IMR-90 (cell line): ENCODE measurements around the gene CHN2. TPM values are rescaled to one million over a fixed set of nuclear protein-coding genes. Genes with fewer than 3 reads are reported as not detected.

Experiments used
- ATAC-seq: fragments of 200-7000 bp; cut with Tn5 transposase; 2 replicates; pipeline ENCODE4 v1.9.1; 2020; ENCODE audit warnings: low read depth, mild to moderate bottlenecking, moderate library complexity
- BruUV-seq: library from RNA; stranded (reverse); fragments of 400-500 nt; replicated peaks from 2 replicates; lab custom pipeline; 2021; lab: Mats Ljungman, UMichigan
- CTCF ChIA-PET: fragments of 300-600 bp; formaldehyde crosslinking; extraction: SDS; loops from one replicate; lab custom pipeline; 2021; ENCODE audit warnings: antibody characterized with exemption; lab: Yijun Ruan, JAX
- POLR2A ChIA-PET: fragments of 300-600 bp; sonication (Branson Sonifier 250); formaldehyde crosslinking; loops from one replicate; lab custom pipeline; 2022; ENCODE audit warnings: antibody characterized with exemption; ENCODE audit not compliant: unreplicated experiment; lab: Charles Lee
- DNase-seq: peaks from one replicate; pipeline ENCODE4 v3.0.0; 2013
- H2AFZ ChIP-seq: replicated peaks from 2 replicates; pipeline ENCODE3; 2013; ENCODE audit warnings: low read length, mild to moderate bottlenecking; ENCODE audit not compliant: poor library complexity
- H2AK5ac ChIP-seq: 2 replicates; pipeline ENCODE4 v1.6.1; 2013; ENCODE audit warnings: low read depth, low read length, inconsistent platforms
- H2AK9ac ChIP-seq: replicated peaks from 2 replicates; pipeline ENCODE3; 2013; ENCODE audit warnings: mild to moderate bottlenecking, low read depth, low read length, moderate library complexity; ENCODE audit not compliant: poor library complexity
- H2BK120ac ChIP-seq: 2 replicates; pipeline ENCODE4 v1.6.1; 2013; ENCODE audit warnings: low read depth, low read length, inconsistent platforms
- H2BK15ac ChIP-seq: 3 replicates; pipeline ENCODE4 v1.6.1; 2013; ENCODE audit warnings: low read depth, low read length, inconsistent platforms
- H2BK20ac ChIP-seq: 2 replicates; pipeline ENCODE4 v1.6.1; 2013; ENCODE audit warnings: low read depth, mild to moderate bottlenecking, inconsistent platforms, low read length, moderate library complexity
- H2BK5ac ChIP-seq: 2 replicates; pipeline ENCODE4 v1.6.1; 2013; ENCODE audit warnings: mild to moderate bottlenecking, low read depth, low read length, inconsistent platforms; ENCODE audit not compliant: poor library complexity, severe bottlenecking
- H3K14ac ChIP-seq: replicated peaks from 2 replicates; pipeline ENCODE4 v1.6.1; 2013; ENCODE audit warnings: low read depth, low read length, inconsistent platforms
- H3K18ac ChIP-seq: 2 replicates; pipeline ENCODE4 v1.6.1; 2013; ENCODE audit warnings: low read depth, low read length, control low read depth
- H3K23ac ChIP-seq: 2 replicates; pipeline ENCODE4 v1.6.1; 2013; ENCODE audit warnings: low read depth, low read length, inconsistent platforms
- H3K27ac ChIP-seq: 2 replicates; pipeline ENCODE4 v1.5.1; 2013; ENCODE audit warnings: mild to moderate bottlenecking, control low read depth, low read length; ENCODE audit not compliant: insufficient read depth
- H3K27me3 ChIP-seq: 2 replicates; pipeline ENCODE4 v1.6.1; 2013; ENCODE audit warnings: low read length; ENCODE audit not compliant: control insufficient read depth, insufficient read depth
- H3K36me3 ChIP-seq: 2 replicates; pipeline ENCODE4 v1.6.1; 2013; ENCODE audit warnings: low read length, mixed read lengths; ENCODE audit not compliant: control insufficient read depth, insufficient read depth
- H3K4ac ChIP-seq: 2 replicates; pipeline ENCODE4 v1.6.1; 2013; ENCODE audit warnings: low read depth, low read length, inconsistent platforms
- H3K4me1 ChIP-seq: 2 replicates; pipeline ENCODE4 v1.6.1; 2013; ENCODE audit warnings: low read length, mixed read lengths; ENCODE audit not compliant: control insufficient read depth, insufficient read depth
- H3K4me2 ChIP-seq: 2 replicates; pipeline ENCODE4 v1.6.1; 2013; ENCODE audit warnings: low read depth, mild to moderate bottlenecking, control low read depth, low read length, moderate library complexity
- H3K4me3 ChIP-seq: 2 replicates; pipeline ENCODE4 v1.5.1; 2013; ENCODE audit warnings: low read depth, mild to moderate bottlenecking, control low read depth, low read length, moderate library complexity; ENCODE audit not compliant: insufficient read depth
- H3K56ac ChIP-seq: 2 replicates; pipeline ENCODE4 v1.6.1; 2013; ENCODE audit warnings: low read length, inconsistent platforms; ENCODE audit not compliant: insufficient read depth; ENCODE audit errors: extremely low read depth
- H3K79me1 ChIP-seq, 2 experiments: 2 replicates each; pipeline ENCODE4 v1.6.1; 2013; ENCODE audit warnings: low read length in 2 of 2, inconsistent platforms in 1 of 2, low read depth in 1 of 2
- H3K9ac ChIP-seq: 2 replicates; pipeline ENCODE4 v1.6.1; 2013; ENCODE audit warnings: low read depth, low read length, control low read depth
- H3K9me1 ChIP-seq: 2 replicates; pipeline ENCODE4 v1.6.1; 2013; ENCODE audit warnings: low read length, inconsistent platforms; ENCODE audit not compliant: insufficient read depth
- H3K9me3 ChIP-seq: 2 replicates; pipeline ENCODE4 v1.6.1; 2013; ENCODE audit warnings: low read length; ENCODE audit not compliant: control insufficient read depth, insufficient read depth
- H4K20me1 ChIP-seq: 2 replicates; pipeline ENCODE4 v1.6.1; 2013; ENCODE audit warnings: low read length, inconsistent platforms; ENCODE audit not compliant: insufficient read depth
- H4K5ac ChIP-seq: 2 replicates; pipeline ENCODE4 v1.6.1; 2013; ENCODE audit warnings: mild to moderate bottlenecking, low read depth, low read length, control low read depth
- H4K8ac ChIP-seq, 2 experiments: 2 replicates each; pipeline ENCODE4 v1.6.1; 2013; ENCODE audit warnings: low read depth in 2 of 2, low read length in 2 of 2, control low read depth in 1 of 2, inconsistent platforms in 1 of 2
- H4K91ac ChIP-seq: 2 replicates; pipeline ENCODE4 v1.6.1; 2013; ENCODE audit warnings: low read depth, low read length, inconsistent platforms; ENCODE audit not compliant: insufficient read depth
- BHLHE40 ChIP-seq: fragments of 150-350 bp; IDR thresholded peaks from 2 replicates; pipeline ENCODE4 v1.6.1; 2016; ENCODE audit warnings: mild to moderate bottlenecking, low read depth, low read length
- CTCF ChIP-seq: conservative IDR thresholded peaks from 2 replicates; pipeline ENCODE4 v1.5.1; 2012; ENCODE audit warnings: mild to moderate bottlenecking, low read depth, low read length, improper control_type of control experiment
- MAFK ChIP-seq: IDR thresholded peaks from 2 replicates; pipeline ENCODE4 v1.6.1; 2012; ENCODE audit warnings: low read depth, low read length, improper control_type of control experiment
- MXI1 ChIP-seq: IDR thresholded peaks from 2 replicates; pipeline ENCODE4 v1.6.1; 2012; ENCODE audit warnings: low read depth, mild to moderate bottlenecking, low read length, moderate library complexity, borderline replicate concordance
- NFE2L2 ChIP-seq: fragments of 150-350 bp; IDR thresholded peaks from 2 replicates; pipeline ENCODE4 v1.6.1; 2016; ENCODE audit warnings: low read depth, mild to moderate bottlenecking, low read length
- POLR2A ChIP-seq: IDR thresholded peaks from 2 replicates; pipeline ENCODE4 v1.6.1; 2012; ENCODE audit warnings: mild to moderate bottlenecking, low read depth, low read length
- RCOR1 ChIP-seq: IDR thresholded peaks from 2 replicates; pipeline ENCODE4 v1.6.1; 2012; ENCODE audit warnings: mild to moderate bottlenecking, low read length, improper control_type of control experiment; ENCODE audit not compliant: insufficient replicate concordance
- RFX5 ChIP-seq: IDR thresholded peaks from 2 replicates; pipeline ENCODE4 v1.8.0; 2012; ENCODE audit warnings: low read depth, mild to moderate bottlenecking, low read length, moderate library complexity
- SMC3 ChIP-seq: fragments of 150-350 bp; IDR thresholded peaks from 2 replicates; pipeline ENCODE4 v1.6.1; 2016; ENCODE audit warnings: low read depth, mild to moderate bottlenecking, antibody characterized with exemption, low read length, moderate library complexity
- WGBS, 2 experiments: methylation state at CpG; one replicate each; pipeline versions ENCODE4 v1.1.5 to v1.1.7; 2013; ENCODE audit warnings: missing lambda C conversion rate in 2 of 2; ENCODE audit not compliant: insufficient read length in 1 of 2; ENCODE audit errors: extremely low coverage in 2 of 2; 5-methylcytosine and 5-hydroxymethylcytosine counted together
- dilution Hi-C: fragments of 300-500 bp; cut with HindIII; formaldehyde crosslinking; loops from one replicate; pipeline ENCODE4 v1.14.3; 2018; ENCODE audit warnings: low sequenced_read_pairs; ENCODE audit not compliant: unreplicated experiment
- in situ Hi-C: fragments of 300-500 bp; cut with MboI; formaldehyde crosslinking; loops from 3 replicates; pipeline ENCODE4 v1.14.3; 2019; ENCODE audit warnings: low sequenced_read_pairs, inconsistent platforms, mixed read lengths
- intact Hi-C: fragments of 100-400 bp; cut with micrococcal nuclease; formaldehyde crosslinking; loops from 2 replicates; pipeline ENCODE4 v1.10.0; 2022
- polyA plus RNA-seq, 3 experiments: library from polyadenylated mRNA; depleted of rRNA; stranded (reverse); fragments of >200 nt; gene quantifications; 2 replicates each; pipeline ENCODE4 v1.2.3, GENCODE V29; 2012; ENCODE audit warnings: low replicate concordance in 1 of 3
- total RNA-seq: library from RNA; depleted of rRNA; stranded (reverse); fragments of >200 nt; gene quantifications from 2 replicates; pipeline ENCODE4 v1.2.3, GENCODE V29; 2012
- TF ChIP-seq, protein P1 (sequence below): fragments of 150-350 bp; IDR thresholded peaks from 2 replicates; pipeline ENCODE4 v1.6.1; 2017; ENCODE audit warnings: mild to moderate bottlenecking, antibody characterized with exemption, low read length, low read depth
- TF ChIP-seq, protein P2 (sequence below): fragments of 150-350 bp; IDR thresholded peaks from 2 replicates; pipeline ENCODE4 v1.6.1; 2016; ENCODE audit warnings: low read depth, mild to moderate bottlenecking, low read length, moderate library complexity, borderline replicate concordance

The CHN2 gene
- total and polyA plus RNA-seq, 2 of the 4 experiments (the other 2 are of a cell fraction): not detected

GRCh38 chr7:29290829-29291228 lies 96.3 kb downstream of the CHN2 start:
- no peaks in the 10 kb centered on the region for H3K4me1 ChIP-seq
- no peaks in the 10 kb centered on the region for H3K9me3 ChIP-seq
- H3K4me2 ChIP-seq: no peak overlapping the region
- no peak overlapping the region for H2BK5ac ChIP-seq
- dilution Hi-C loops: no loop called here
- DNase-seq: no peak
- H3K4me3 ChIP-seq: no peak overlapping the region
- no peaks in the 10 kb centered on the region for H3K27me3 ChIP-seq
- no peak overlapping the region for H3K56ac ChIP-seq
- no peak overlapping the region for H2AFZ ChIP-seq
- WGBS, 2 experiments: no CpG with 5 or more reads among the region's 6 CpGs
- BruUV-seq: no TSS peak
- H4K20me1 ChIP-seq: no peaks in the 10 kb centered on the region
- no peak overlapping the region for H4K5ac ChIP-seq
- POLR2A ChIA-PET: no interaction called here
- no peaks in the 10 kb centered on the region for H3K79me1 ChIP-seq
- H3K18ac ChIP-seq: no peak overlapping the region
- no peaks in the 10 kb centered on the region for H3K36me3 ChIP-seq
- no peak for ATAC-seq
- no peaks in the 10 kb centered on the region for H3K9me1 ChIP-seq
- no peak overlapping the region for H4K91ac ChIP-seq
- no peak overlapping the region for H4K8ac ChIP-seq
- H3K27ac ChIP-seq: no peak overlapping the region
- no peak overlapping the region for H2BK20ac ChIP-seq
- H3K14ac ChIP-seq: no peak overlapping the region
- intact Hi-C loops: loop anchor here (1.0 kb wide), 1 partner anchor 37 kb away; no protein-coding TSS in a partner anchor
- TF ChIP-seq, protein P1, sequence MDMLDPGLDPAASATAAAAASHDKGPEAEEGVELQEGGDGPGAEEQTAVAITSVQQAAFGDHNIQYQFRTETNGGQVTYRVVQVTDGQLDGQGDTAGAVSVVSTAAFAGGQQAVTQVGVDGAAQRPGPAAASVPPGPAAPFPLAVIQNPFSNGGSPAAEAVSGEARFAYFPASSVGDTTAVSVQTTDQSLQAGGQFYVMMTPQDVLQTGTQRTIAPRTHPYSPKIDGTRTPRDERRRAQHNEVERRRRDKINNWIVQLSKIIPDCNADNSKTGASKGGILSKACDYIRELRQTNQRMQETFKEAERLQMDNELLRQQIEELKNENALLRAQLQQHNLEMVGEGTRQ: no peak
- TF ChIP-seq, protein P2, sequence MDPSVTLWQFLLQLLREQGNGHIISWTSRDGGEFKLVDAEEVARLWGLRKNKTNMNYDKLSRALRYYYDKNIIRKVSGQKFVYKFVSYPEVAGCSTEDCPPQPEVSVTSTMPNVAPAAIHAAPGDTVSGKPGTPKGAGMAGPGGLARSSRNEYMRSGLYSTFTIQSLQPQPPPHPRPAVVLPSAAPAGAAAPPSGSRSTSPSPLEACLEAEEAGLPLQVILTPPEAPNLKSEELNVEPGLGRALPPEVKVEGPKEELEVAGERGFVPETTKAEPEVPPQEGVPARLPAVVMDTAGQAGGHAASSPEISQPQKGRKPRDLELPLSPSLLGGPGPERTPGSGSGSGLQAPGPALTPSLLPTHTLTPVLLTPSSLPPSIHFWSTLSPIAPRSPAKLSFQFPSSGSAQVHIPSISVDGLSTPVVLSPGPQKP: no peak
- TF ChIP-seq SMC3 (no peak), POLR2A (no peak), MAFK (no peak), RFX5 (no peak), NFE2L2 (no peak), CTCF (no peak), RCOR1 (no peak), BHLHE40 (no peak), MXI1 (no peak)
- CTCF ChIA-PET: no interaction called here
- no peak overlapping the region for H2BK15ac ChIP-seq
- no peak overlapping the region for H3K4ac ChIP-seq
- H3K23ac ChIP-seq: no peak overlapping the region
- H2AK5ac ChIP-seq: no peak overlapping the region
- H3K9ac ChIP-seq: no peak overlapping the region
- H2AK9ac ChIP-seq: no peak overlapping the region
- in situ Hi-C loops: no loop called here
- no peak overlapping the region for H2BK120ac ChIP-seq
